Sigmoid colon (tissue), 4 donors: ENCODE measurements around the gene SIAH2.

ENCODE experiments used
- EP300 ChIP-seq, 4 donors: sonication (generic); formaldehyde crosslinking; IDR thresholded peaks; one replicate each; pipeline ENCODE4 v1.6.1; 2017; ENCODE audit warnings: antibody characterized with exemption in 4 of 4
- TF ChIP-seq, protein P1 (sequence below), 4 experiments: fragments of 450-650 bp in 3 of 4; fragments of 200-600 bp in 1 of 4; IDR thresholded peaks; one replicate each; pipeline ENCODE4 v1.5.1; 2016 to 2019; ENCODE audit warnings: antibody characterized with exemption in 4 of 4, mild to moderate bottlenecking in 3 of 4, moderate library complexity in 2 of 4

DNA sequence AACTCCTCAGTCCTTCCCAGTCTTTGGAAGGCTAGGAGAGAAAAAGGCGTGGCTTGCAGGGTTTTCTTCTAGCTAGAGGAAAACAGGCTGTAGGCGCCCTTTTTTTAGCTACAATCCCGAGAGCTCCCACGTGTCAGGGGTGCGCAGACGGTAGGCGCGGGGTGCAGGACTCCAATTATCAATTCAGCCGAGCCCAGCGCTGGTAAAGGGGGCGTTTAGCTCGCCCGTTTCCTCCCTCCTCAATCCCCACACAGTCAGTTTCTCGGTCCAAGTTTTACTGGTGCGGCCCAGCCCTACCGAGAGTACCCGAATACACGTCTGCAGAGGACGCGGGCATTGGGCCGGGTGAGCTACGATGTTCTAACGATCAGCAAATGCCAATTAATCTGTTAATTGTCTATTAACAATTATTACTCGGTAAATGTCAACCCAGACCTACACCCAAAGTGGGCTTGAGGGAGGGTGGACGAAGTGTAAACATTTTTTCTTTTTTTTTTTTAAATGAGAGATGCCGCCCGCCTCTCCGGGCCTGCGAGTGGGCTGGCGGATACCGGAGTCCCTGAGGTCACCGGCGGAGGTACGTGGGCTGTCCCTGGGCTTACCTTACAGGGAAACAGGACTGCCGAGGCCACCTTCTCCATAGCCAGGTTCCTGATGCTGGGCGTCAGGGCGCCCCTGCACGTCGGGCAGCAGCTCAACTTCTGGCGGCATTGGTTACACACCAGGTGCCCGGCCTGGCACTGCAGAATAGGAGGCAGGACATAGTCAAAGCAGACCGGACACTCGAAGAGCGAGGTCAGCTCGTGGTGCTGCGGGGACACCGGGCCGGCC lies 923 bp downstream of the SIAH2 start:
- TF ChIP-seq, protein P1, sequence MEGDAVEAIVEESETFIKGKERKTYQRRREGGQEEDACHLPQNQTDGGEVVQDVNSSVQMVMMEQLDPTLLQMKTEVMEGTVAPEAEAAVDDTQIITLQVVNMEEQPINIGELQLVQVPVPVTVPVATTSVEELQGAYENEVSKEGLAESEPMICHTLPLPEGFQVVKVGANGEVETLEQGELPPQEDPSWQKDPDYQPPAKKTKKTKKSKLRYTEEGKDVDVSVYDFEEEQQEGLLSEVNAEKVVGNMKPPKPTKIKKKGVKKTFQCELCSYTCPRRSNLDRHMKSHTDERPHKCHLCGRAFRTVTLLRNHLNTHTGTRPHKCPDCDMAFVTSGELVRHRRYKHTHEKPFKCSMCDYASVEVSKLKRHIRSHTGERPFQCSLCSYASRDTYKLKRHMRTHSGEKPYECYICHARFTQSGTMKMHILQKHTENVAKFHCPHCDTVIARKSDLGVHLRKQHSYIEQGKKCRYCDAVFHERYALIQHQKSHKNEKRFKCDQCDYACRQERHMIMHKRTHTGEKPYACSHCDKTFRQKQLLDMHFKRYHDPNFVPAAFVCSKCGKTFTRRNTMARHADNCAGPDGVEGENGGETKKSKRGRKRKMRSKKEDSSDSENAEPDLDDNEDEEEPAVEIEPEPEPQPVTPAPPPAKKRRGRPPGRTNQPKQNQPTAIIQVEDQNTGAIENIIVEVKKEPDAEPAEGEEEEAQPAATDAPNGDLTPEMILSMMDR (IDR thresholded peaks at IDR 0.05), result no peak
- TF ChIP-seq EP300 (IDR thresholded peaks at IDR 0.05), result no peak
